ENCODE data around the gene CAMSAP1. TPM values are rescaled to one million over a fixed set of nuclear protein-coding genes. Genes with fewer than 3 reads are reported as not detected.

The CAMSAP1 gene
- total and polyA plus RNA-seq, 9 of the 15 experiments (the other 6 are each of a cell fraction or from before 2014, with no cell fraction given) = 1.5 to 28.8 (median 14.3) TPM

DNA sequence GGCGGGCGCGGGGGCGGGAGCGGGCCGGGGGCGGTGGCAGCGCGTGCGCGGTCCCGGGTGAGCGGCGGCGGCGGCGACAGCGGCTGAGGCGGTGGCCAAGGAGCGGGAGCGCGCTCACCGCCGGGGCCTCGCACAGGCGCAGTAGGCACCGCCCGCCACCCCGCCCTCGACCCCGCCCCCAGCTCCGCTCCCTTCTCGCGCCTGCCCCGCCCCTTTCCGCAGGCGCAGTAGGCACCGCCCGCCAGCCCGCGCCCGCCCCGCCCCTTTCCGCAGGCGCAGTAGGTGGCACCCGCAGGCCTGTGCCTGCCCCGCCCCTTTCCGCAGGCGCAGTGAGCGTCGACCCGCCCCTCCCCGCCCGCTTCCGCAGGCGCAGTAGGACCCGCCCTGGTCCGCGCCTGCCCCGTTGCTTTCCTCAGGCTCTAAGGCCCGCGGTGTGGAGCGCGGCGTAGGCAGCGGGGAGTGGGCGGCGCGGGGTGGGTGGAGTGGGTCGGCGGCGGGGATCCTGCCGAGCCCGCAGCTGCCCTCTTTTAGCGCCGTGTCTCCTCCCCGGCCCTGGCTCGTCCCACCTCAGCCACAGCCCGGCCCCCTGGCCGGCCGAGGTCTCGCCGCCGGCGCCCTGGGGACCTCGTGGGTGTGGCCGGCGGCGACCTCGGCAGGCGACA lies at the start of gene CAMSAP1 (continued):
- TF ChIP-seq ZNF280B (CRISPR knock-in tag; IDR thresholded peaks at IDR 0.05) (no peak), ZNF584 (CRISPR knock-in tag; IDR thresholded peaks at IDR 0.05; ENCODE audit: low read depth) (no peak), XRCC4 (IDR thresholded peaks at IDR 0.05; ENCODE audit: extremely low read depth, insufficient read depth, insufficient read length) (no peak), FOXK2 (conservative IDR thresholded peaks at IDR 0.05 in 1 of 2, IDR thresholded peaks at IDR 0.05 in 1 of 2; ENCODE audit: low read depth in 2 of 2) (no peak), C11orf30 (IDR thresholded peaks at IDR 0.05; ENCODE audit: low read depth) (no peak), CREB1 (IDR thresholded peaks at IDR 0.05) (peak; percentile 22; the same call in 1 of the 2 replicates), CREB1 (CRISPR knock-in tag; IDR thresholded peaks at IDR 0.05) (no peak; the same call in 1 of the 2 replicates), RHOXF2B (CRISPR knock-in tag; conservative IDR thresholded peaks at IDR 0.05) (no peak), ZNF778 (CRISPR knock-in tag; IDR thresholded peaks at IDR 0.05) (no peak), GTF2A2 (tag; IDR thresholded peaks at IDR 0.05) (no peak), ZFPM2 (CRISPR knock-in tag; IDR thresholded peaks at IDR 0.05) (no peak), USF1 (CRISPR knock-in tag; IDR thresholded peaks at IDR 0.05) (no peak), E2F4 (CRISPR knock-in tag; IDR thresholded peaks at IDR 0.05; ENCODE audit: low read depth) (no peak), RBM25 (IDR thresholded peaks at IDR 0.05; ENCODE audit: low read depth, low read length, severe bottlenecking) (no peak), ZNF717 (CRISPR knock-in tag; IDR thresholded peaks at IDR 0.05) (no peak), MEF2A (IDR thresholded peaks at IDR 0.05; ENCODE audit: control insufficient read depth, low read depth, low read length) (no peak)
- TF ChIP-seq, protein P1, sequence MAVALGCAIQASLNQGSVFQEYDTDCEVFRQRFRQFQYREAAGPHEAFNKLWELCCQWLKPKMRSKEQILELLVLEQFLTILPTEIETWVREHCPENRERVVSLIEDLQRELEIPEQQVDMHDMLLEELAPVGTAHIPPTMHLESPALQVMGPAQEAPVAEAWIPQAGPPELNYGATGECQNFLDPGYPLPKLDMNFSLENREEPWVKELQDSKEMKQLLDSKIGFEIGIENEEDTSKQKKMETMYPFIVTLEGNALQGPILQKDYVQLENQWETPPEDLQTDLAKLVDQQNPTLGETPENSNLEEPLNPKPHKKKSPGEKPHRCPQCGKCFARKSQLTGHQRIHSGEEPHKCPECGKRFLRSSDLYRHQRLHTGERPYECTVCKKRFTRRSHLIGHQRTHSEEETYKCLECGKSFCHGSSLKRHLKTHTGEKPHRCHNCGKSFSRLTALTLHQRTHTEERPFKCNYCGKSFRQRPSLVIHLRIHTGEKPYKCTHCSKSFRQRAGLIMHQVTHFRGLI (CRISPR knock-in tag; IDR thresholded peaks at IDR 0.05) = no peak
- TF ChIP-seq, protein P2, sequence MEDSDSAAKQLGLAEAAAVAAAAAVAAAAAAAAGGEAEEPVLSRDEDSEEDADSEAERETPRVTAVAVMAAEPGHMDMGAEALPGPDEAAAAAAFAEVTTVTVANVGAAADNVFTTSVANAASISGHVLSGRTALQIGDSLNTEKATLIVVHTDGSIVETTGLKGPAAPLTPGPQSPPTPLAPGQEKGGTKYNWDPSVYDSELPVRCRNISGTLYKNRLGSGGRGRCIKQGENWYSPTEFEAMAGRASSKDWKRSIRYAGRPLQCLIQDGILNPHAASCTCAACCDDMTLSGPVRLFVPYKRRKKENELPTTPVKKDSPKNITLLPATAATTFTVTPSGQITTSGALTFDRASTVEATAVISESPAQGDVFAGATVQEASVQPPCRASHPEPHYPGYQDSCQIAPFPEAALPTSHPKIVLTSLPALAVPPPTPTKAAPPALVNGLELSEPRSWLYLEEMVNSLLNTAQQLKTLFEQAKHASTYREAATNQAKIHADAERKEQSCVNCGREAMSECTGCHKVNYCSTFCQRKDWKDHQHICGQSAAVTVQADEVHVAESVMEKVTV (CRISPR knock-in tag; IDR thresholded peaks at IDR 0.05) = no peak
